ENCODE data around the gene NOL3.
"Not testable (repeated sequence)": the region's sequence is repeated elsewhere in the genome, so short reads cannot be mapped to it uniquely, and the experiment has no call there.

NOL3 gene
- long read RNA-seq, donor 1, partial matches to known transcripts: 85 of 85 reads
- long read RNA-seq, donor 1, other reads (novel, unspliced or antisense): 0 of 85 reads
- long read RNA-seq, donor 2, partial matches to known transcripts: 0 of 1 reads
- long read RNA-seq, donor 2, other reads (novel, unspliced or antisense): 0 of 1 reads
- long read RNA-seq, donor 3, partial matches to known transcripts: 0 of 1 reads
- long read RNA-seq, donor 3, other reads (novel, unspliced or antisense): 0 of 1 reads
- long read RNA-seq, donor 4: 0 reads
- long read RNA-seq, donor 5, partial matches to known transcripts: 9 of 9 reads
- long read RNA-seq, donor 5, other reads (novel, unspliced or antisense): 0 of 9 reads
- long read RNA-seq, donor 6, partial matches to known transcripts: 0 of 2 reads
- long read RNA-seq, donor 6, other reads (novel, unspliced or antisense): 0 of 2 reads
- long read RNA-seq, donor 7: 0 reads
- long read RNA-seq, donor 8: 0 reads

DNA sequence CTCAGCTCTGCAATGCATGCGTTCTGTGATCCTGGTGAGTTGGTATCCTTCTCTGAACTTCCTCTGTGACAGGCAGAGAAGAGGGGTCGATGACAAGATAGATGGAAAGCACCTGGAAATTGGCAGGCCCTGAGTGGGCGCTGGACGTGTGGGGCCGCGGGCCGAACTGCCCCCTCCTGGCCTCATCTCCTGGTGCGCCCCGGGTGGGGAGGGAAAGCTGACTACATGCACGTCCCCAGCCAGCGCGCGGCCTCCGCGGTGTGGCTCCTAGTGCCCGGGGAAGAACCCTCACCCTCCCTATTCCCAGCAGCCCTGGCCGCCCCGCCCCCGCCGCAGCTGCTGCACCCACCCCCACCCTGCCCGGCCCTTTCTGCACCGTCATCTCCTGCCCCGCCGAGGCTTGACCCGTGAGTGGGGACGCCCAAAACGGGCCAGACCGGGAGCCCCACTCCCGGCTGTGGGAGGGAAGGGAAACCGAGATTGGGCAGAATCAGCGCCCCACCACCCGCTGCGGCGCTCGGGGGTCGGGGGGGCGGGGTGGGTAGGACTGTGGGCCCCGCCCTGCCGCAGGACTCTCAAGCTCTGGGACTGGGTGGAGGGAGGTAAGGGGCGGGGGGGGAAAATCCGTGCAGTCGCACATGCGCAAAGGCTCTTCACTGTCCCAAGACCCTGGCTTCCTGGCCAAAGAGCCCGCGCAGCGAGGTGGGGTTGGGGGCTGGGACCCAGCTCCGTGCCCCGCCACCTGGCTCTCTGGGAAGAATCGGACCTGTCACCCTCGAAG, at the start of gene NOL3:
TSS of gene NOL3 (plus strand) at position 371 of the 781 bp plus-strand sequence.
- DNase-seq: peak; percentile 63

DNA sequence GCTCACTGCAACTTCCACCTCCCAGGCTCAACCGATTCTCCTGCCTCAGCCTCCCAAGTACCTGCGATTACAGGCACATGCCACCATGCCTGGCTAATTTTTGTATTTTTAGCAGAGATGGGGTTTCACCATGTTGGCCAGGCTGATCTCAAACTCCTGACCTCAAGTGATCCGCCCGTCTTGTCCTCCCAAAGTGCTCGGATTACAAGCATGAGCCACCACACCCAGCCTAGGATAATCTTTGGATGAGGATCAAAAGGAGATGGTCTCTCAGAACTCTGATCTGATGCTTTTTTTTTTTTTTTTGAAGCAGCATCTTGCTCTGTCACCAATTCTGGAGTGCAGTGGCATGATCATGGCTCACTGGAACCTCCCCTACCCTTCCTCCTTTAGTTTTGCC, 47.5 kb upstream of the NOL3 start:
- not testable (repeated sequence) for DNase-seq

DNA sequence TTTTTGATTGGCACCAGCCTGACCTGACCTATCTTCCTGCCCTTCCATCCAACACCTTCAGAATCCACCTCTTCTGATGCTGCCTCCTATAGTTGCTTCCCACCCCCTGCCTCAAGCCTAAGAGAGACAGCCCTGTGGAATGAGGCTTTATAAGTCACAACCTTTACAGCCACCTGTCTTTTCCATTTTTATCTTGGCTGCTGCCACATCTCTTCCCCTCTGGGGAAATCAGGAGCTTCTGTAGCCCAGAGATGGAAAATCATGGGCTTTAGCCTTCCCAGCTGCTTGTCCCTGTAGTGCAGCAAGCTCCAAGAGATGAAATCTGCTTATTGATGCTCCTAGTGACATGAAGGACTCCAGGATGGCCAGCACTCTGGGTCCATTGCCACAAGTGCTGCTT, 41.9 kb upstream of the NOL3 start:
- DNase-seq: no peak

DNA sequence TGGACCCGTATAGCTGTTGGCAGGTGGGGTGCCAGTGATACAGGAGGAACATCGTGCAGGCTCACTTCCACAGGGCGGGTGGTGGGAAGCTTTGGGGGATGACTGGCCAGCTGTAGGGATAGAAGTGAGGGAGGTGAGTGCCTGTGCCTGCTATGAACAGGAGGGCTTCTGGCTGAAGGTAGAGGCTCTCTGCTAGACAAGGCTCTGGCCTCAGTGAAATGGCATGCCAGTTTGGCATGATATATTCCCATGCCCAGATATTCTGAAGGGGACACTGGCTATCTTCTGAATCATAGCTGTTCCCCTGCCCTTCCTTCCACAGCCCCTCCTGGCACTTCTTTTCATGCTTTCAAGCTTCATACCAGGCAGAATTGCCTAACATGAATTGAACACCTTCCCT, 41.5 kb upstream of the NOL3 start:
- DNase-seq: no peak

DNA sequence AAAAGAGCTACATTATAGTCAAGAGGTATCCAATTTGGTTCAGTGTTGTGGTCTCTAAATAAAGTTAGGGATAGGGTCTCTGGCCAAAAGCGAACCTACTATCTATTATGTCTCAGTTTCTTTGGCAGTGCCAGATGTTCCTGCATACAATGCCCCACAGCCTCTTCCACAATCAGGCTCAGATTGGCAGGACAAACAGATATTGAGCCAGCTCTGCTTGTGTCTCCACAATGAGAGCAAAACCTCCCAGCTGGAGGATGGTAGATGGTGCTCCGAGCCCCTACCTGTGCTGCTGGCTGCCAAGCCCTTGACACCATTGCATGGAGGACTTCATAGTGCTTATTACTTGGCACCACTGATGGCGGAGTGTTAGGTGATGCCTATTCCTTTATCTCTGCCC, 40.9 kb upstream of the NOL3 start:
- DNase-seq: no peak

DNA sequence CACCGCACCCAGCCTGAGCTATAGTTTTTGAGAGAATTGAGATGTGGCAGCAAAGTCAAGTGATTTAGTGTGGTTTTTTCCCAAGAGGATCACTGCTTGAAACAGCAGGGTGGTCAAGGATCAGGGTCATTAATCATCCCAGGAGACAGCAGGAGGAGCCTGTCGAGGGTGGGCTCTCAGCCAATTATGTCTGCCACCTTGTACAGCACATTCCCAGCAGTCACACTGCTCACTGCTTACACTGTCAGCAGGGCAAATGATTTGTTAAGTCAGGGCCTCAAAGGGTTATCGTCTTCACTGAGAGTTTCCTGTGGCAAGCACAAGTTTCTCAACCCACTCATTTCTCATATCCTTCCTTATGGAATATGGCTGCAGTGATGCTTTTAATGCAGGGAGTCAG, 32.7 kb upstream of the NOL3 start:
- DNase-seq: no peak

DNA sequence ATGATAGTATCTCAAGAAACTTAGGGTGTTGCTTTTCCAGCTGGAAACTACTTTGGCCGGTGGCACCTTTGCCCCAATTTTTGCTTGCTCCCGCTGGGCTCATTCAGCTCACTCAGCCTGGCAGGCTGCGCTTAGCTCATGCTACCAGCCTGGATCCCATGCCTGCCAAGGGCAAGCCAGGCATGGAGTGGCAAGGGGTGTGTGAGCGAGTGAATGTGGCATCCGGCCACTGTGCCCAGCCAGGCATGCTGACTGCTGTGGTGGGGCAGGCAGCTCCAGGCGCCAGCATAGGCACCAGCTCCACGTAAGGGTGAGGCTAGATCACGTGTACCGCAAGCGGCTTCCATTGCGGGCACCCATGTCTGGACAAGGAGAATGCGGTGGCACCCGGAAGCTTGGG, 28.9 kb upstream of the NOL3 start:
- DNase-seq: no peak

DNA sequence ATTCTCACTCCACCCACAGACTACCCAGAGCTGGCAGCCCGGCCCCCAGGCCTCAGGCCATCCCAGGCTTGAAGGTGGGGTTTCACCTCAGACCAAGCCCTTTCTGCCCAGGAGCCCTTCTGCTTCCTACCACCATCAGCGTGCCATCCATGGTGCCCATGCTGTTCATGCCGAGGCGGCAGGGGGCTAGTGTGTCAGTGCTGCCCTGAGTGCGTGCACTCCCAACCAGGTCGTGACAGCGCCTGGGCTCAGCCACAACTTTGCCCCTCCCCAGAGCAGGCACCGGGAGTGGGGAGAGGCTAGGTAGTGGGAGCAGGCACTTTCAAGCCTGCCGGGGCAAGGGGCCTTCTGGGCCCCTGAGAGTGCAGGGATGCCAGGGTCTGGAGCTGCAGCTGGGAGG, 28.0 kb upstream of the NOL3 start:
- no peak for DNase-seq

DNA sequence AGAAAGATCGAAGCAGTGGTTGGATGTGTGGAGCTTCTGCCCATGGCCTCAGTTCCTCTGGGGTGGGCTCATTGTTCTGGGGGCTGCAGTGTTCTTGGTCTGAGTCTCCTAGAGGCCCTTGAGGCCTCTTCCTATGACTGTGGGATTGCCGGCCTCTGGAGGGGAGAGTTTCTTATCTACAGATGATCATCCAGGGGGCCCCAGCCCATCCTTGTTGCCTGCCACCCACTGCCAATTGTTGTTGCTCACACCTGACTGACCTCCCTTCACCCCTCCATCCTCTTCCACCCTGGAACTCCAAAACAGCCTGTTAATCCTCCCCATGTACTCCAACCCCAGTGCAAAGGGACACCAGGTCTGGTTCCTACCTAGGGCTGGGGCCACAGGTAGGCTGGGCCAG, 25.4 kb upstream of the NOL3 start:
- DNase-seq: no peak

DNA sequence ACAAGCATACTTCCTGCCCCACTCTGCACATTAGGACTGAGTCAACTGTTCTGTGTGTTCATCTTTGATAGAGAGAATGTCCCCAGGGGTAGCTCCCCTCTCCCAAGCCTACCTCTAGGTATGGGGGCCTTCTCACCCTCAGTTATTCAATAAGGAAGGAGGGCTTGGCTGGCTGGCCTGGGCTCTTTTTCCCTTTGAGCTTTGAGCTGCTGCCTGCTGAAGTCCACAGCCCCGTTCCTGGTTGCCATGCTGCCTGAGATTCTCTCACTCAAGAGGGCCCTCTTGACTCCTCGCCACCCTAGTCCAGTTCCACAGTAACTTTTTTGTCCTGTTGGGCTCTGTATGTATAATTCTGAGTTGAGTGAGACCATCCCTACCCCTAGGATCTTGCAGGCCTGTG, 24.6 kb upstream of the NOL3 start:
- no peak for DNase-seq

DNA sequence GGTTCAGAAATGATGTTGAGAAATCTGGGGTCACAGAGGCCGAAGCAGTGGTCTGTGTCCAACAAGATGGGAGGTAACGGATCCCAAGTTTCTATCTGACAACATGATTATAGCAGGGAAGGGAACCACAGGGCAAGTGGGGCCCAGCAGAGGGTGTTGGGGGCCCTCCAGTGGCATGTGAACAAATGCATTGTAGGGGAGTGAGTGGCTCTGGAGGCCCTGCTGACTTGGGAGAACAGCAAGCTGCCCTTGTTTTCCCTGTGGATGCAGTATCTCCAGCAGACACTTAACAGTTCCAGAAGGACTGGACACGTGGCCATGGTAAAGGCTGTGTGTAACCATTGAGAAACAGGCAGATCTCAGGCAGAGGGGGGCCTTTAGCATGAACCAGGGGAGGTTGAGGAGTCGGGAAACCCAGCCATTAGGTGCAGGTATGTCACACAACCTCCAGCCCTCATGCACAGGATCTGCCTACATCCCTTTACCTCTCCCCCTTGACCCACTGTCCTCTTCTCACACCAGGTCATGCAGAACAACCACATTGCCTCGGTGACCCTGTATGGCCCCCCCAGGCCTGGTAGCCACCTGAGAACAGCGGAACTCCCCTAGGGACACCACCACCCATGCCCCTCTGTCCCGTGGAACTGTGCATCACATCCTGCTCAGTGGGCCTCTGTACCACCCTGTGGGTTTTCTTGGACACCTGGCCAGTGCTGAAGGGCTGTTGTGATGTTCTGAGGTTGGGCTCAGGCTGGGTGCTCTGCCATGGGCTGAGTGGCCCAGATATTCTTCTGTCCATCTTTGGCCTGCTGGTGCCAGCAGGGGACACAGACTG, 23.6 kb upstream of the NOL3 start:
- no peak for DNase-seq

DNA sequence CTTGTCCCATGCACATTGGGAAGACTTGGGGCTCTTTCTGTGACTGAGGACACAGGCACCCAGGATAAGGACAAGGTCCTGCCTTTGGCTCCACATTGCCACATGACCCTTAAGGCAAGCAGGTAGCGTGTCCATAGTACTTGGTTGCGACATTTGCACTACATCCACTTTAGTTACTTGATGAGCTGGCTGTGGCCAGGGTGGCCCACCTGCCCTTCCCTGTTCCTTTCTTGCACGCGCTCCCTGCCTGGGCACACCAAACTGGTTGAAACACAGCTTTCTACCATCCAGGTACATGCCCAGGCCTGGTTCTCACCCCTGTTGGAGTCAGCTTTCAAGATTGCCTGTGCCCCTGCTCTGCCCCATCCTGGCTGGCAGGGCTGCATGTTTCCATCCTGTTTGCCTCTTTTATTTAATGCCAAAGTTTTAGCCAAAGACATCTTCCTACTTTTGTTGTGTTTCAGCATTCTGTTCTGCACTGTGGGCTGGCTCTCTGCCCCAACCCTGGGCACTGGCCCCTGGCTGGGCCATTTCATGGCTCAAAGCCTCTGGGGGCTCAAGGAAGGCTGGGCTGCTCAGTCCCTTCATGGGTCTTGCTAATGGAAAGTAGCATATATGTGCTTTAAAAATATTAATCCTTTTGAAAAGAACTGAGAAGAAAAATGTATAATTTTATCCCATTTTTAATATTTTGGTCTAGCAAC, 22.7 kb upstream of the NOL3 start:
- no peak for DNase-seq

DNA sequence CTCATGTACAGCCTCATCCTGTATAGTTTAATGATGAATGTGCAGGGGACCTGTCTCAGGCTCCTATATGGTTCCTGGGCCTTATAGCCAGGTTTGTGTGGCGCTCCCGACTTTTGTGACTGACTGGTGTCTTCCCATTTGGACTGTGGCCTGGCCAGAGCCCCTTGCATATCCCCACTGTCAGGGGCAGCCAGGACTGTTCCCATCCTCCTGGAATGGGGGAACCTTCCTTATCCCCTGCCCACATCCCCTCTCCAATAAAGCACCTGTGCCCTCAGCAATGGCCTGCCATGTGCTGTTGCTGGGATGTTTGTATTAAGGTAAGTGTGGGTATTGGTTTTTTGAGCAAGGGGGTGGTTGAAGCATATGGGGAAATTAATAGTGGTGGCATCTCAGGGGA, 22.1 kb upstream of the NOL3 start:
- DNase-seq: no peak

DNA sequence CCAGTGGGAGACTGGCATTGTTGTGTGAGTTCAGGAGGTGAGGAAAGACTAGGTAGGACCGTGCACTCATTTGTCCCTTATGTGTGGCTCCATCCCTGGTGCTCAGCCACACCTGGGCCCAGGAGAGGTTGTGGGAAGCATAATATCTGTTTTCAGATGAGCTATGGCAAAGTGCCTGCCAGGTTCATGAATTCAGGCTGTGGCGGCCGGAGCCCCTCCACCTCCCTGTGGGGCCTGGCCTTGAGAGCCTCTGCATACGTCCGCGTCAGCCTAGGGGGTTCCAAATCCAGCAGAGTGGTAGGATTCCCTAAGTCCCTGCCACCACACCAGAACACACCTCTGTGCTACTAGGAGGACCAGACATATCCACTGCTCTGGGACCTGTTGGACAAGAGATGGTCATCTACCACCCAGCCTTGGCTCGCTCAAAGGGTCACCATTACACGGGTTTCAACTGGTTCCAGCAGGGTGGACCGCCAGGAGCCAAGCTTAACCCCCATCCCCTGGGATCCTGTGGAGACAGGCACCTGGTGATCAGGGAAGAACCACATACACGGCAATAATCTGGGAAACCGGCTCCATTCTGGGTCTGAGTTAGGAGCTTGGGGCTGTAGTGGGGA, 21.6 kb upstream of the NOL3 start:
- DNase-seq: no peak

DNA sequence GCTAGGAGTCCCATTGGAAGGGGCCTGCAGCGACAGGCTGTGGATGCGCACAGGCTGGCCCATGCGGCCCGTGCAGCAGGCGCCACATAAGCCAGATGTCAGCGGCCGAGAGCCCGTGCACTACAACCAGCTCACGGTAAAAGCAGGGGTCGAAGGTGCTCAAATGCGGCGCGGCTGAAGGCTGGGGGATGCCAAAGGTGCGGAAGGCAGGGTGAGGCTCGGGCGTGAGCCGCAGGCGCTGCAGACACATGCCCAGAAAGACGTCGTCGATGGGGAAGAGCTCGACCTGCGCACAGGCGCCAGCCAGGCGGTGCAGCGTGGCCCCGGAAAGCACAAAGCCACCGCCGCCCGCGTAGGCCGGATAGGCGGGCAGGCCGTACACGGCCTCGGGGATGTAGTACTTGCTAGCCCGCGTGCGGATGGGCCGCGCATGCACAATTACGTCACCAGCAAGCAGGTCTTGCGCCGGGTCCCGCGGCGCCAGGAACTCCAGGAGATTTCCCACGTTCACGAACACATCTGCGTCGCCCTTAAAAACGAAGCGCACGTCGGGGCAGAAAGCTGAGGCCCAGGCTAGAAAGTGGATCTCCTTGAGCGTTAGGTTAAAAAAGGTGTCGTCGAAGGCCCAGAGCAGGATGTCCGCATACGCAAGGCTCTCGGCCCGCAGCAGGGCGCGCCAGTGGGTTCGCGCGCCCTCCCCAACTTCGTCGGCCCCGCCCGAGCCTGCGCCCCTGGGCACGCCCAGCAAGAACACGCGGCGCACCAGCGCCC, 20.9 kb upstream of the NOL3 start:
- DNase-seq: peak; percentile 30

DNA sequence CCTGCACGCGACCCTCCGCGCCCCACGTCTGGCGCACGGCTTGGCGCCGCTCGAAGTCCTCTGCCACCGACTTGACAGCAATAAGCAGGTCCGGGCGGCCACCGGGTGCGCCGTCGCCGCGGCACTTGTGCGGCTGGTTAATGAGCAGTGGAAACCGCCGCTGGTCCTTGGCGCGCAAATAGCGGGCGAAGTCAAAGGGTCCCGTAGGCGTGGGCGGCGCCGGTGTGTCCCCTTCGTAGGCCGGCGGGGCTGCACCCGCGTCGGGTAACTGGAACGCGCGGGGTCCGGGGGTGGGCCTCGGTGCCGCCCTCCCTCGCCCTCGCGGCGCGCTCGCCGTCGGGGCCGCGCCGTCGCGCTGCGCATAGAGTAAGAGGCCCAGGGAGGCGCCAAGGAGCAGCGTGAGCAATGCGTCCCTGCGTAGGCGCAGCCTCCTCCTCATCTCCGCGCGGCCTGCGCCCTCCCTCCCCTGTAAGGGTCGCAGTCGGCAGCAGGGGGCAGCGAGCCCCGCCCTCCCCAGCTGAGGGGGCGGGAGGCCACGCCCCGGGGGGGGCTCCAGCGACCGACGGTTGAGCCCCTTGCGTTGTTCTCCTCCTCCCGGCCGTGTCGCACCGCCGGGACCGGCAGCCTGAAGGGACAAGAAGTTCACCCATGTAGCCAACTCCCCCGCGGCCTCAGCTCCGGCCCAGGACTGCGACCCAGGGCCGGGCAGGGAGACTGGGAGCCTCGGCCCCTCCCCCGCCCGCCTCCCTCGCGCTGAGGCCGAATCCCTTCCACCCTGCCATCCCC, 20.1 kb upstream of the NOL3 start:
- DNase-seq: peak; percentile 91

DNA sequence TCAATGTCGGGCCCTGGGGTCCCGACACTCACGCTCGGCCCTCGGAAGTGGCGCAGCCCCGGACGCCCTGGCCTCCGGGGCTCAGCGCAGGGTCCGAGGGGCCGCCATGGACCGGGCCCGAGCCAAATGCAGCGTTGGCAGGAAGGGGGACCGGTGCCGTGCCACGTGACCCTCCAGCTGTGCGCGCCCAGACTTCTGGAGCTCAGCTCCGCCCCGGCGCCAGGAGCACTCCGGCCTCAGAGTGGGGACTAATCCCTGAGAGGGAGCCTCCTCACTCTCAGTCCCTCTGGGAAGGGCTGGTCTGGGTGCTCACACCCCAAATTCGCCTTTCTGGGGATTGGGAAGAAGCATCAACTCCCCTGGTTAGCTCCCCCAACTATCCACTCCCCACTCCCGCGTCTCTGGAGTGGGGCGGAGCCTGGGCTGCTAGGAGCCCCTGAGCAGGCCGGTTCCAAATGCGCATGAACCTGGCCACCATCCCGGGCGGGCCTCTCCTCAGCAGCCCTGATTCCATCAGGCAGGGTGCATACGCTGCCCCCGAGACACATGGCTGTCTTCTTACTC, 19.4 kb upstream of the NOL3 start, which contains the start of gene B3GNT9:
TSS of gene B3GNT9 (minus strand) at position 166 of the 564 bp plus-strand sequence. CDS start 513 bp downstream, outside the sequence.
- DNase-seq: peak; percentile 94

DNA sequence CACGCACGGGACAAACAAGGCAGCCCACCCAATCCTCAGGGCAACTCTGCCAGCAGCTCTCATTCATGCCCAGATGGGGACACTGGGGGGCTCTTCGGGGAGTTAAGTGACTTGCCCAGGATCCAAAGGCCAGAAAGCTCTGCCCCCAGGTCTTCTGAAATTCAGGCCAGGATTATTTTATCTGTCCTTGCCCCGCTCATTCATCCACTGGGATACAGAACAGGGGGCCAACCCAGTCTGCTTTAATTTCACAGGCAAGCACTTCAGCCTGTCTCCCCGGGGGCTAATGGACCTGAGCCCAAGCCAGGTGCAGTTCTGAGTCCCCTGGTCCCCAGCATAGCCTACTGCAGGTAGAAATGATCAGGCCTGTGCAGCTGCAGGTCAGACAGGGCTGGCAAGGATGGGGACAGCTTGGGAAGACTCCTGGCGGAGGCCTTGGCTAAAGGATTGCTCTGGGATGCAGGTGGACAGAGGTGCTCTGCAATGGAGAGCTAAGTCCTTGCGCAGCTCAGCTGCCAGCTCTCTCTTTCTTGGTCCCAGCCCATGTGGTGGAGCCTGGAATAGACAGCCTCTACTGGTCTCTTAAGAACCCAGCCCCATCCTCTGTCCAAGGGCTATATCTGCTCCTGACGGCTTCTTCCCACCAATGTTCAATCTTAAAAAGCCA, 18.8 kb upstream of the NOL3 start:
- DNase-seq: no peak
